Measurements from ENCODE around the gene RSL1D1.
A peak's percentile ranks its signal among the peaks of the same experiment; 100 is the strongest.

RSL1D1 gene

GRCh38 chr16:11851294-11852091 lies at the start of gene RSL1D1:
TSS of gene RSL1D1 (minus strand) at chr16:11851542. CDS start at chr16:11851512, 30 bp downstream.
- peak; percentile 92 for DNase-seq

DNA sequence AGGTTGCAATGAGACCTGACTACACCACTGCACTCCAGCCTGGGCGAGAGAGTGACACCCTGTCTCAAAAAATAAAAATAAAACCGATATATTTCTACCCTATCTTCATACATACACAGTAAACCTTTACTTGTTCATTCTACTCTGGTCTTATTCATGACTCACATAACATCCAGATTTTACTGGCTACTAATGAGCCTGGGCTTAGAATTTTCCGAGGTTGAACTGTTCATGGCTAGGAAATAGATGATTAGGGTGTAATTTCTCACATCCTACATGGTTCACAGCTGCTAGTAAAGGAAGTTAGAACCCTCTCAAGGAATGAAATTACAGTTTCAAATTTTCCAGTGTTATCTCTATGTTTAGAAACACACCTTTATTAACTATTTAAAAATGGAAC lies 49.7 kb upstream of the RSL1D1 start:
- no peak for DNase-seq

DNA sequence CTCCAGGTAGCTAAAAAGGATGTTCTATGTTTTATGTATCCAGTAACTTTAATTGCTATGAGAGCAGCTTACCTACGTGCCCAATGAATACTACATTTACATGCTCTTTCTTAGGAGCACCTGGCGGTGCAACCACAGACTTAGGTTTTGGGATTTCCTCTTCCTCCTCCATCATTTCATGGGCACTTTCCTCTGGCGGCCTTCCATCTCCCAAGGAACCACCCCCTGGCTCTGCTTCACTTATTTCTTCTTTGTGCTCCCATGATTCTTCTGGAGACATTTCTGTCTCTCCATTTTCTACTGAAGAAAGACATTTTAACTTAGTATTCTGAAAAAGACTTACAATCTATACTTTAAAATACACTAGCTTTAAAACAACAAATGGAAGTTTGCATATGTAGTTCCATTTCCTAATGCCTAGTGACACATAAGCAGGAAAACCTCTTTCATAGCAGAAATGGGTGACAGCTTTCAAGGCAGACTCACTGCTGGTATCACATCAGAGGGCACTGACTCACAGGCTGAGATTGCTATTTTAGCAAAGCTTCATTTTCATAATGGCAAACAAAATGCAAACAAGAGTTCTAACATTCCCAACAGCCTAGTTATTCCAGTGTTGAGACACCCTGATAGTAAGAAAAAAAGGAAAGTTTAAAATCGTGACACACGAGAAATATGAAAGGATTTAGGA lies 45.3 kb upstream of the RSL1D1 start:
- DNase-seq = no peak

- DNase-seq = no peak
Observed at GRCh38 chr16:11893571-11893970, 42.2 kb upstream of the RSL1D1 start.

- DNase-seq = no peak
Observed at GRCh38 chr16:11892761-11893160, 41.4 kb upstream of the RSL1D1 start.

GRCh38 chr16:11890231-11890965 lies 39.1 kb upstream of the RSL1D1 start:
- no peak for DNase-seq

DNA sequence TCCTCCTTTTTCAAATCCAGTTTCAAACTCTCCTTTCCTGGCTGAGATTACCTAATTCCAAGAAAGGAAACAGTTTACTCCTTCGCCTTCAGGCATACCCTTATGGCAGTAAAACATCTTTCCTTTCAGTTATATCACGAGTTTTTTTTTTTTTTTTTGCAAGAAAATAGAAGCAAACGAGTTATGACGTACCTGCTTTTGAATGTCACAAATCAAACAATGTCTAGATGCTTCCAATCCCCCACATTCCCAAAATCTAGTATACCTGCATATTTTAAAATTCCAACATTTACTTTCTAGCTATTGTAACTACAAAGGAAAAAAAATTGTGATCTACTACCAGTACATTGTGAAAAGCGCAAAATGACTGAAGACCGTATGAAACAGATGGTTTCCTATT lies 35.5 kb upstream of the RSL1D1 start:
- no peak for DNase-seq

- DNase-seq = no peak
Observed at GRCh38 chr16:11884035-11884434, 32.7 kb upstream of the RSL1D1 start.

DNA sequence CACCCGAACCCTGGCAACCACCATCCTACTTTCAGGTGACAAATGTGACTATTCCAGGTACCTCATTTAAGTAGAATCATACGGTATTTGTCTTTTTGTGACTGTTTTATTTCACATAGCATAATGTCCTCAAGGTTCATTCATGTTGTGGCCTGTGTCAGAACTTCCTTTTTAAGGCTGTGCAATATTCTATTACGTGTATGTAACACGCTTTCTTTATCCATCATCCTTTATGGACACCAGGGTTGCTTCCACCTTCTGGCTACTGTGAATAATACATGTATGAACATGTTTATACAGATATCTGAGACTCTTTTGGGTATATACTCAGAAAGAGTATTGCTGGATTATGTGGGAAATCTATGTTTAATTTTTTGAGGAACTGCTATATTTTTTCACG lies 28.7 kb upstream of the RSL1D1 start:
- no peak for DNase-seq

DNA sequence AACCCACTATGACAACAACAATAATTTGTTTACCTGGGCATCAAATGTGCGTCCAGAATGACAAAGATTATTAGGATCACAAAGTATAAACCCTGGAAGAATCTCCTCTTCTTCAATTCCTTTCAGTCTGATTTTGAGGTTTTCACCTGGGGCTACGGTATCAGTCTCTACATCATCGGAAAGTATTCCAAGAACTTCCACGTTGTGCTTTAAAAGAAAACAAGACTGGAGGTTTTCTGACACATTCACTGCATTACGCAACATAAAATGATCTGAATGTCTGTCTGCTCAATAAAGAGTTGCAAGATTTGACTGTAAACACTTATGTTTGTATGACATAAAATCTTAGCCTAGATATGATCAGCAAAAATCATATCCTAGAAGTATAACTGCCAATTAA lies 26.0 kb upstream of the RSL1D1 start:
- DNase-seq = no peak

DNA sequence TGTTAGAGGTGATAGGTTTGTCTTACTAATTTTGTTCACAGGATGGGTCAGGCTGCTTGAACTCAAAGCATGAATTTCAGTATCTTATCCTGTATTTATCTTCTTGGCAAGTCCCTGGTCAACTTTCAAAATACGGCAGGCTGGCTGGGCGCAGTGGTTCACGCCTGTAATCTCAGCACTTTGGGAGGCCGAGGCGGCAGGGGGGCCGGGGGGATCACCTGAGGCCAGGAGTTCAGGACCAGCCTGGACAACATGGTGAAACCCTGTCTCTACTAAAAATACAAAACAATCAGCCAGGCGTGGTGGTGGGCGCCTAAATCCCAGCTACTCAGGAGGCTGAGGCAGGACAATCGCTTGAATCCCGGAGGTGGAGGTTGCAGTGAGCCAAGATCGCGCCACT lies 25.0 kb upstream of the RSL1D1 start:
- DNase-seq = no peak

DNA sequence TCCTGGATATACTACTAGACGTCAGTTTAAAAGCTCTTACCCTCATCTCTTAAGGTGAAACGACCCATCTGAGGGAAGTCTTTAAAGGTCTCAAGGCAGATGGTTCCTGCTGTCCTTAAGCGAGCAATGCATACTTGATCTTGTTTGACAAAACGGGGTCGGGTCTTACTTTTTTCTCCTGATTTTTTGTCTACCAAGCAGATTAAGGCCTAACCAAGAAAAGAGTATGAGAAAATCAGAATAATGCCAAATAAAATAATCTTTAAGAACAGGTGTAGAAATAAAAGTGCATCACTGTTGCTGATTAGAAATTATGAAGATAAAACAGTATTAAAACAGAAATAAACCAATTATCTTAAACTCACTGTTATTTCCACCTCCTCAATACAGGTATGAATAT lies 24.4 kb upstream of the RSL1D1 start:
- DNase-seq = no peak

DNA sequence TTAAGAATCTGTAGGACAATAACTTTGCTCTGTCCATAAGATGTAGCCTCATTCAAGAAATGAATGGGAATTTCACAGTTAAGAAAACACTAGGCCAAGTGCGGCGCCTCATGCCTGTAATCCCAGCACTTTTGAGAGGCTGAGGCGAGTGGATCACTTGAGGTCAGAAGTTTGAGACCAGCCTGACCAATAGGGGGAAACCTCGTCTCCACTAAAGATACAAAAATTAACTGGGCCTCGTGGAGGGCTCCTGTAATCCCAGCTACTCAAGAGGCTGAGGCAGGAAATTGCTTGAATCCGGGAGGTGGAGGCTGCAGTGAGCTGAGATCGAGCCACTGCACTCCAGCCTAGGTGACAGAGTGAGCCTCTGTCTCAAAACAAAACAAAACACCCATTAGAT lies 19.9 kb upstream of the RSL1D1 start:
- no peak for DNase-seq

DNA sequence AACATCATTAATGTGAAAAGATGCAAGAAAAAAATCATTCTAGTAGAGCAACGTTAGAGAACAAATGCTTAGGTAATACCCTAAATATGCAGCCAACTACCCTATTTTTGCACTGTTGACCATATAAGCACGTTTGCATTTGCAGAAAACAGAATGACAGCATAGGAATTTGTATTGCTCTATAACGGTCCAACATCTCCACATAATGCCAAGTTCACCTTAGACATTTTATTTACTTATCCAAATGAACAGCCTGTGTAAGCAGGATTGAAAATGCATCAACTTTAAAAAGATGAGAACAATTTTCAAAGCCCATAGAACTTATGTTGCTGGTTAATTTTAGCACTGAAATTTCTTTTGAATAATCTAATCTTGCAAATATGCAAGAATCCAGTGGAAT lies 19.1 kb upstream of the RSL1D1 start:
- DNase-seq = no peak

GRCh38 chr16:11869353-11870228 lies 18.2 kb upstream of the RSL1D1 start:
- DNase-seq = no peak

GRCh38 chr16:11868412-11868980 lies 17.2 kb upstream of the RSL1D1 start:
- no peak for DNase-seq

- DNase-seq = no peak
Observed at GRCh38 chr16:11862489-11862888, 11.1 kb upstream of the RSL1D1 start.

- no peak for DNase-seq
Observed at GRCh38 chr16:11857161-11857560, 5.8 kb upstream of the RSL1D1 start.

DNA sequence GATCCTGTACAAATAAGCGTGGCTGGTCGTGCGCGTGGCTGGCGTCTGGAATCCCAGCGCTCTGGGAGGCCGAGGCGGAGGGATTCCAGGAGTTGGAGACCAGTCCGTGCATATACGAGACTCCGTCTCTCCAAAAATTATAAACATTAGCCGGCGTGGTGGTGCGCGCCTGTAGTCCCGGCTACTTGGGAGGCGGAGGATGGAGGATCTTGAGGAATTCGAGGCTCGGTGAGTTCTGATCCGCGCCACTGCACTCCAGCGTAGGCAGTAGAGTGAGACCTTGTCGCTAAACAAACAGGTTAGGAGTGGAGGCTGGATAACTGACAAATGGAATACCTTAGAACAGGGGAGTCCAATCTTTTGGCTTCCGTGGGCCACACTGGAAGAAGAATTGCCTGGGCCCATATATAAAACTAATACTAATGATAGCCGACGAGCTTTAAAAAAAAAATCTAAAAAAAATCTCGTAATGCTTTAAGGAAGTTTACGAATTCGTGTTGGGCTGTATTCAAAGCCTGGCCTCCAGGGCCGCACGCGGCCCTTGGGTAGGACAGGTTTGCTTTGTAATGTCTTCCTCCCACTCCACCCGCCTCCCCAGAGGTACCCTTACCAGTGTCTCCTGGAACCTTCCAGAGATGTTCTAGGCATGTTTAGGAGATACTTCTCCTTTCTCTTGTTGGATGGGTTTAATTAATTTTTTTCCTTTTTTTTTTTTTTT lies 909 bp upstream of the RSL1D1 start:
- no peak for DNase-seq

DNA sequence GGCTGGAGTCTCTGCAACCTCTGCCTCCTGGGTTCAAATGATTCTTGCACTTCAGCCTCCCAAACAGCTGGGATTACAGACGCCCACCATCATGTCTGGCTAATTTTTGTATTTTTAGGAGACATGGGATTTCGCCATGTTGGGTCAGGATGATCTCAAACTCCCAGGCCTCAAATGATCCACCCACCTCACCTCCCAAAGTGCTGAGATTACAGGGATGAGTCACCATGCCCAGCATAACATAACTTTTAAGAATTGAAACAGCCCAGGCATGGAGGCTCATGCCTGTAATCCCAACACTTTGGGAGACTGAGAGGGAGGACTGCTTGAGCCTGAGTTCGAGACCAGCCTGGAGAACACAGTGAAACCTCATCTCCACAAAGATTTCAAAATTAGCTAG lies 2.5 kb downstream of the RSL1D1 start:
- no peak for DNase-seq

GRCh38 chr16:11844499-11844898 lies 6.8 kb downstream of the RSL1D1 start:
- DNase-seq = no peak

GRCh38 chr16:11843861-11844260 lies 7.5 kb downstream of the RSL1D1 start:
- no peak for DNase-seq
